ENCODE measurements around the gene SF3B1. TPM values are rescaled to one million over a fixed set of nuclear protein-coding genes. Genes with fewer than 3 reads are reported as not detected.

SF3B1 gene
- total and polyA plus RNA-seq, 10 of the 15 experiments (the other 5 are each of a cell fraction or from before 2014, with no cell fraction given), result 163 to 565 (median 239) TPM

DNA sequence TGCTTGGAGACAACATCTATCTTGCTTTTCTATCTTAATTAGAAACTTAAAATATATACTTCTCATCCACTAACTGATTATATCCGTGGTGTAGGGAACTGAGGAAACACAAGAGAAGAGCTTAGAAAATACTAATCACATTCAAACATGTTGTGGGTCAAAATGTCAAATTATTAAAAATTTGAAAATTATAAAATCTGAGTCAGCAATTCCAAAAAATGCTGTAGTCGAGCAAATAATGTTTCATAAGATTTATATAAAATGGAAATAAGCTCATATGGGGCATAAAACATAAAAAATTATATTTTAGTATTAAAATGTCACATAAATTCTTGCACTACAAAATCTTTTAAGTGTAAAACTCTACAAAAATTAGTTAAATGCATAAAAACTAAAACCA lies 29.2 kb downstream of the SF3B1 start:
- Histone ChIP-seq H3K4me1 (ENCODE audit: control insufficient read depth, insufficient read depth, low read length) (no peaks in the 10 kb centered on the region), H3K27me3 (replicated peaks in 1 of 2; ENCODE audit: control insufficient read depth in 2 of 2, insufficient read depth in 2 of 2, low read length in 1 of 2) (no peaks in the 10 kb centered on the region), H4K20me1 (ENCODE audit: control insufficient read depth, insufficient read depth) (no peaks in the 10 kb centered on the region), H2AFZ (ENCODE audit: control insufficient read depth, low read depth, low read length) (no peak overlapping the region), H3K9ac (ENCODE audit: control insufficient read depth, insufficient read depth, low read length) (no peak overlapping the region), H3K36me3 (ENCODE audit: control insufficient read depth in 2 of 2, insufficient read depth in 2 of 2, low read length in 1 of 2) (peaks cover 13 to 61% of the 10 kb centered on the region in 2 experiments), H3K4me2 (ENCODE audit: control insufficient read depth, insufficient read depth) (no peak overlapping the region), H3K27ac (ENCODE audit: control insufficient read depth, insufficient read depth) (no peak overlapping the region), H3K9me3 (replicated peaks; ENCODE audit: control insufficient read depth, insufficient read depth, low read length) (no peaks in the 10 kb centered on the region), H3K4me3 (no peak overlapping the region), H3K79me2 (ENCODE audit: control insufficient read depth, insufficient read depth, low read length) (no peaks in the 10 kb centered on the region; the same call in 1 of the 2 replicates)
- no peak for ATAC-seq
- TF ChIP-seq ATF7 (IDR thresholded peaks at IDR 0.05; ENCODE audit: low read depth) (no peak), TCF3 (IDR thresholded peaks at IDR 0.05; ENCODE audit: borderline replicate concordance, insufficient read depth, low read depth, low read length) (no peak), CBX5 (IDR thresholded peaks at IDR 0.05; ENCODE audit: low read depth) (no peak), SREBF1 (IDR thresholded peaks at IDR 0.05; ENCODE audit: low read length) (no peak), NFYB (IDR thresholded peaks at IDR 0.05; ENCODE audit: insufficient read depth, low read depth, low read length) (no peak), ZBED1 (IDR thresholded peaks at IDR 0.05; ENCODE audit: borderline replicate concordance) (no peak)
- TF ChIP-seq, protein P1, sequence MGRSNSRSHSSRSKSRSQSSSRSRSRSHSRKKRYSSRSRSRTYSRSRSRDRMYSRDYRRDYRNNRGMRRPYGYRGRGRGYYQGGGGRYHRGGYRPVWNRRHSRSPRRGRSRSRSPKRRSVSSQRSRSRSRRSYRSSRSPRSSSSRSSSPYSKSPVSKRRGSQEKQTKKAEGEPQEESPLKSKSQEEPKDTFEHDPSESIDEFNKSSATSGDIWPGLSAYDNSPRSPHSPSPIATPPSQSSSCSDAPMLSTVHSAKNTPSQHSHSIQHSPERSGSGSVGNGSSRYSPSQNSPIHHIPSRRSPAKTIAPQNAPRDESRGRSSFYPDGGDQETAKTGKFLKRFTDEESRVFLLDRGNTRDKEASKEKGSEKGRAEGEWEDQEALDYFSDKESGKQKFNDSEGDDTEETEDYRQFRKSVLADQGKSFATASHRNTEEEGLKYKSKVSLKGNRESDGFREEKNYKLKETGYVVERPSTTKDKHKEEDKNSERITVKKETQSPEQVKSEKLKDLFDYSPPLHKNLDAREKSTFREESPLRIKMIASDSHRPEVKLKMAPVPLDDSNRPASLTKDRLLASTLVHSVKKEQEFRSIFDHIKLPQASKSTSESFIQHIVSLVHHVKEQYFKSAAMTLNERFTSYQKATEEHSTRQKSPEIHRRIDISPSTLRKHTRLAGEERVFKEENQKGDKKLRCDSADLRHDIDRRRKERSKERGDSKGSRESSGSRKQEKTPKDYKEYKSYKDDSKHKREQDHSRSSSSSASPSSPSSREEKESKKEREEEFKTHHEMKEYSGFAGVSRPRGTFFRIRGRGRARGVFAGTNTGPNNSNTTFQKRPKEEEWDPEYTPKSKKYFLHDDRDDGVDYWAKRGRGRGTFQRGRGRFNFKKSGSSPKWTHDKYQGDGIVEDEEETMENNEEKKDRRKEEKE (IDR thresholded peaks at IDR 0.05), result no peak
- WGBS (ENCODE audit: insufficient coverage, insufficient replicate concordance, low lambda C conversion rate, missing lambda C conversion rate), result 74% methylated on average over 2 of the region's 2 CpGs
- DNase-seq (ENCODE audit: low read depth, low spot score), result no peak
- no peak for FAIRE-seq
- ChIA-PET CTCF (interaction anchor here (0.8 kb wide), 1 partner anchor 27 kb away, joined by 3 read pairs; no protein-coding TSS in a partner anchor), RAD21 (ENCODE audit: unreplicated experiment) (no interaction called here), SMC1A (ENCODE audit: uncharacterized antibody, unreplicated experiment) (interaction anchor here (1.0 to 1.4 kb wide), 5 partner anchors 9 to 375 kb away, joined by 3 to 4 read pairs (median 3); no protein-coding TSS in a partner anchor), POLR2A (interaction anchor here (1.1 kb wide), 1 partner anchor 10 kb away, joined by 4 read pairs; no protein-coding TSS in a partner anchor)
- in situ Hi-C loops (cut with MboI) (loop anchor here (5.0 kb wide), 1 partner anchor 52 kb away; no protein-coding TSS in a partner anchor), intact Hi-C loops (cut with micrococcal nuclease; ENCODE audit: unreplicated experiment) (no loop called here)
- no TSS peak for BruUV-seq (replicated peaks)

All from GM12878 (cell line).